Progenitor cell of endocrine pancreas (in vitro differentiated cells): ENCODE results near the gene MAGEA4. TPM values are rescaled to one million over a fixed set of nuclear protein-coding genes. Genes with fewer than 3 reads are reported as not detected.

Experiments used
- DNase-seq: peaks from one replicate; pipeline ENCODE4 v3.0.0; 2021; ENCODE audit warnings: low spot score; ENCODE audit not compliant: unreplicated experiment
- H3K27ac Mint-ChIP-seq: 2 replicates; pipeline ENCODE4 v1.8.0; 2021; ENCODE audit warnings: mild to moderate bottlenecking, moderate library complexity, mixed read lengths
- H3K27me3 Mint-ChIP-seq: 2 replicates; pipeline ENCODE4 v1.8.0; 2021; ENCODE audit warnings: mixed read lengths
- H3K36me3 Mint-ChIP-seq: 2 replicates; pipeline ENCODE4 v1.8.0; 2022; ENCODE audit warnings: mixed read lengths; ENCODE audit not compliant: insufficient read depth
- H3K4me1 Mint-ChIP-seq: 2 replicates; pipeline ENCODE4 v1.8.0; 2021; ENCODE audit warnings: low read depth, mixed read lengths
- H3K4me3 Mint-ChIP-seq: 2 replicates; pipeline ENCODE4 v1.8.0; 2021; ENCODE audit warnings: low read depth, mild to moderate bottlenecking, moderate library complexity, mixed read lengths
- H3K9me3 Mint-ChIP-seq: 2 replicates; pipeline ENCODE4 v1.8.0; 2021; ENCODE audit warnings: low read depth, mixed read lengths
- microRNA-seq: library from miRNA; unstranded; fragments of <30 nt; microRNA quantifications from one replicate; pipeline ENCODE4 v1.1.0, GENCODE V29; 2020; ENCODE audit warnings: borderline number of aligned reads; ENCODE audit not compliant: unreplicated experiment
- total RNA-seq: library from RNA; stranded (reverse); gene quantifications from 2 replicates; pipeline ENCODE4 v1.2.1, GENCODE V29; 2021
- TF ChIP-seq, protein P1 (sequence below): fragments of 200-600 bp; sonication (generic); IDR thresholded peaks from one replicate; pipeline ENCODE4 v1.5.0; 2021; ENCODE audit warnings: antibody characterized with exemption, mild to moderate bottlenecking; ENCODE audit not compliant: unreplicated experiment

MAGEA4 gene
- total RNA-seq, 1 donor from 2014 or later, result not detected

GRCh38 chrX:151970661-151971060 lies 58.0 kb downstream of the MAGEA4 start:
- Mint-ChIP-seq H3K9me3 (peaks cover 16% of the 10 kb centered on the region), H3K4me3 (no peak overlapping the region), H3K27me3 (peaks cover 25% of the 10 kb centered on the region), H3K27ac (no peak overlapping the region), H3K4me1 (no peaks in the 10 kb centered on the region), H3K36me3 (no peaks in the 10 kb centered on the region)
- no peak for DNase-seq
- TF ChIP-seq, protein P1, sequence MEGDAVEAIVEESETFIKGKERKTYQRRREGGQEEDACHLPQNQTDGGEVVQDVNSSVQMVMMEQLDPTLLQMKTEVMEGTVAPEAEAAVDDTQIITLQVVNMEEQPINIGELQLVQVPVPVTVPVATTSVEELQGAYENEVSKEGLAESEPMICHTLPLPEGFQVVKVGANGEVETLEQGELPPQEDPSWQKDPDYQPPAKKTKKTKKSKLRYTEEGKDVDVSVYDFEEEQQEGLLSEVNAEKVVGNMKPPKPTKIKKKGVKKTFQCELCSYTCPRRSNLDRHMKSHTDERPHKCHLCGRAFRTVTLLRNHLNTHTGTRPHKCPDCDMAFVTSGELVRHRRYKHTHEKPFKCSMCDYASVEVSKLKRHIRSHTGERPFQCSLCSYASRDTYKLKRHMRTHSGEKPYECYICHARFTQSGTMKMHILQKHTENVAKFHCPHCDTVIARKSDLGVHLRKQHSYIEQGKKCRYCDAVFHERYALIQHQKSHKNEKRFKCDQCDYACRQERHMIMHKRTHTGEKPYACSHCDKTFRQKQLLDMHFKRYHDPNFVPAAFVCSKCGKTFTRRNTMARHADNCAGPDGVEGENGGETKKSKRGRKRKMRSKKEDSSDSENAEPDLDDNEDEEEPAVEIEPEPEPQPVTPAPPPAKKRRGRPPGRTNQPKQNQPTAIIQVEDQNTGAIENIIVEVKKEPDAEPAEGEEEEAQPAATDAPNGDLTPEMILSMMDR, result no peak

GRCh38 chrX:151973060-151973661 lies 60.5 kb downstream of the MAGEA4 start:
- TF ChIP-seq, protein P1, result no peak
- peaks cover 46% of the 10 kb centered on the region for H3K27me3 Mint-ChIP-seq
- DNase-seq, result no peak
- H3K4me3 Mint-ChIP-seq, result peak overlapping the region; percentile 29
- no peak overlapping the region for H3K27ac Mint-ChIP-seq
- no peaks in the 10 kb centered on the region for H3K4me1 Mint-ChIP-seq
- peaks cover 16% of the 10 kb centered on the region for H3K9me3 Mint-ChIP-seq
- no peaks in the 10 kb centered on the region for H3K36me3 Mint-ChIP-seq

DNA sequence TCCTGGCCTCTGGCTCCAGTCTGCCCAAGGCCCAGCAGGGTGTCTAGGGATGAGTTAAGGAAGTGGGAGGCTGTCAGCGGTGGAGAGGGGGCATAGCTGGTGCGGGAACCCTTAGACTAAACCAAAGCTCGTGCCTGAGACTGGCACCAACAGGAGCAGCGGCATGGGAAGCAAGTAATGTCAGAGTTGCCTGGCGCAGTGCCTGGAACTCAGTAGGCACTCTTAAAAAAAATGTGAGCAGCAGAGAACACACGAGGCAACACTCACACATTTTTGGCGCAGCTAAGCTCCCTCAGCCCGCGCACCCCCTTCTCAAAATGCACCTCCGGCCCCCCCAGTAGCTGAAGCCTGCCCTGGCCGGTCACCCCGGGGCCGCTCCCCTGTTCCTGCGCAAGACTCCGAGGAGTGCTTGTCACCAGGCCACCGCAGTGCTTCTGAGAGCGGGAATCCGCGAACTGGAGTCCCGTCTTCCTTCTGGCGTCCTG lies 61.2 kb downstream of the MAGEA4 start:
- Mint-ChIP-seq H3K9me3 (peaks cover 11% of the 10 kb centered on the region), H3K36me3 (no peaks in the 10 kb centered on the region), H3K27me3 (peaks cover 46% of the 10 kb centered on the region), H3K4me3 (peak overlapping the region; percentile 51), H3K27ac (no peak overlapping the region), H3K4me1 (no peaks in the 10 kb centered on the region)
- no peak for DNase-seq
- TF ChIP-seq, protein P1, result no peak

Small RNA genes lying within 50 kb of the gene (microRNA-seq; reads per million reads assigned to microRNA genes)
- 39.4 reads per million, percentile 41 among the genes with 10 or more reads in this experiment for gene MIR224
- gene MIR452, result 43.6 reads per million, percentile 43 among the genes with 10 or more reads in this experiment

Other genes starting within 250 kb of the MAGEA4 start
- gene PRRG3, start 217.4 kb upstream of the MAGEA4 start, total RNA-seq, result 5.6 and 5.9 TPM in 2 replicates
- gene FATE1, start 196.9 kb upstream of the MAGEA4 start, total RNA-seq, result 0.78 TPM in 1 of 2 replicates, not detected in the other
- not detected in 2 replicates for gene CNGA2, start 178.1 kb upstream of the MAGEA4 start, total RNA-seq
- gene GABRE, start 61.8 kb downstream of the MAGEA4 start, total RNA-seq, result 1.5 and 2.6 TPM in 2 replicates
- not detected in 2 replicates for gene MAGEA10, start 225.7 kb downstream of the MAGEA4 start, total RNA-seq